Subcutaneous adipose tissue (tissue), 4 donors: ENCODE results near the gene SAMD4A. TPM values are rescaled to one million over a fixed set of nuclear protein-coding genes. Genes with fewer than 3 reads are reported as not detected.

Experiments used
- CTCF ChIP-seq: fragments of 450-650 bp; IDR thresholded peaks from one replicate; pipeline ENCODE4 v1.5.1; 2016; ENCODE audit warnings: low read depth, mild to moderate bottlenecking, control low read depth, antibody characterized with exemption, moderate library complexity
- total RNA-seq, 4 donors: library from RNA; depleted of rRNA; stranded (reverse); fragments of >200 nt; gene quantifications; one replicate each; pipeline ENCODE4 v1.1.0, GENCODE V29; 2016

The SAMD4A gene
- total RNA-seq, 4 donors from 2014 or later, result 30.0 to 65.9 (median 39.7) TPM

DNA sequence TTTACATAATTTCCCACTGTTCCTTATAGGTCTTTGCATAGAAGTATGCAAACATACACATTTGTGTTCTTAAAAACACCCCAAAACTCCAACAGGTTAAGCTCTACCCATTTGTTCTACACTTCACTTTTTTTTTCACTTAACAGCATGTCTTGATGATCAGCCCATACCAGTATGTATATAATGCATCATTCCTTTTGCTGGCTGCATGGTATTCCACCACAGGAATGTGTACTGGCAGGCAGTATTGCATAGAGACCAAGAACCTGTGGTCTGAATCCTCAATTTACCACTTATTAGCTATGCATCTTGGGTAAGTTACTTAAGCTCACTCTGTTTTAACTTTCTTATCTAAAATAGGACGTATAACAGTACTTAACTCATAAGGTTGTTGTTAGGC is 65.5 kb downstream of the SAMD4A start:
- TF ChIP-seq CTCF, result no peak

DNA sequence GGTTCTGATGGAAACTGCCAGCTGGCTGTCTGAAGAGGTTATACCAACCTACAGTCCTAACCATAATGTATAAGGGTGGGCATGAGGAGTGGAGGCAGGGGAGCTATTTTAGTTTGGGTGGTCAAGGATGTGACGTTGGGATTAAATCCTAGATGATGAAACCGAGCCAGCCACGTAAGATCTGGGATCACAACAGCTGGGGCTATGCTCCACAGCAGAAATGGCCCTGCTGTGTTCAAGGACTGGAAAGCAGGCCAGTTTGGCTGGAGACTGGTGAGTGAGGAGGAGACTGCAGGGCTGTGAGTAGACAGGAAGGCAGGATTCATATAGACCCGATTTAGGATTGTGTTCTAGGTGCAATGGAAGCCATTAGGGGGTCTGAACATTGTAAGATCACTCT is 66.1 kb downstream of the SAMD4A start:
- no peak for TF ChIP-seq CTCF

DNA sequence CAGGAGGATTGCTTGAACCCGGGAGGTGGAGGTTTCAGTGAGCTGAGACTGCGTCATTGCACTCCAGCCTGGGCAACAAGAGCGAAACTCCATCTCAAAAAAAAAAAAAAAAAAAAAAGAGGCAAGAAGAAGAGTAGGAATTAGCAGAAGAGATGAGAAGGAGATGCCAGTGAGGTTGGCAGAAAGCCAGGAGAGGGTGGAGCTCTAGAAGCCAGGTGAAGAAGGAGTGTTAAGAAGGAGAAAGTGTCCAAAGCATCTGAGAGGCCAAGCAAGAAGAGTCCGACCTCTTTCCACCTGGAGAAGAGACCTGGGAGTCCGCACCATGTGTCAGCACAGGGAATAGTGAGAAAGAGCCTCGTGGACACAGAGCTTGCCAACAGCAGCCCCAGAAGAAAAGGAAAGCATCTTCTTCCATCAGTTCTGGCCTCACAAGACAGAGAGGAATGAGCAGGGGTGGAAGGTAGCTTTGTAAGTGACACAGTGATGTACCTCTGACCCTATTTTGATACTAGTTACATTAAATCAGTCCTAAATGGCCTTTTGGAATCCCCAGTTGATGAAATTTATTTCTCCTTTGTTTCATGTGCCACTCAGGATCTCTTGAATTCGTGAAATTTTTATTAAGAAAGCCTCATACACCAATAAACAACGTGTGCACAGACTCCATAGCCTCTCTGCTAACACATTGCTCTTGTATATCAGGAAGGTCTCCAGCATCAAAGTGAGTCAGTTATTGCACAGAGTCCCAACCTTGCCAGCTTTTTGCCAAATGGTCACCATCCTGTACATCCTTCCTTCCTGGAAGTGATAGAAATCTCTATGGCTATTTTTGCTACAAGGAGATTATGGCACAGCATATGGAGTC is 70.6 kb downstream of the SAMD4A start:
- TF ChIP-seq CTCF, result no peak

GRCh38 chr14:54638135-54638446 is 71.2 kb downstream of the SAMD4A start:
- no peak for TF ChIP-seq CTCF

DNA sequence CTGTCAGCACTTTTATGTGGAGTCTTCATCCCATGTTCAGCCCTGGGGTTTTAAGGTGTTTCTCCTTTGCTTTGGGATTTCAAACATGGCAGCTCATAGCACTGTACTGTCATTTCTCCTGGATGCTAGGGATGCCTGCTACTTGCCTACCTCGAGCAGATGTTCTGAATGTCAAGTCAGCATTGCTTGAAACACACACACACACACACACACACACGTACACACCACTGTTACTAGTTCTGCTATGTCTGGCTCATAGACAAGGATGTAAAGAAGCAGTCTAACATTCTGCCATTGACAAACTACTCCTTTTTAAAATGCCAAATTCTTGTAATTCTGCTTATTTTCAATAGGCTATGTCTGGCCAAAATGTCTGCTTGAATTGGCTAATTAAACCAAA is 72.7 kb downstream of the SAMD4A start:
- TF ChIP-seq CTCF, result no peak

DNA sequence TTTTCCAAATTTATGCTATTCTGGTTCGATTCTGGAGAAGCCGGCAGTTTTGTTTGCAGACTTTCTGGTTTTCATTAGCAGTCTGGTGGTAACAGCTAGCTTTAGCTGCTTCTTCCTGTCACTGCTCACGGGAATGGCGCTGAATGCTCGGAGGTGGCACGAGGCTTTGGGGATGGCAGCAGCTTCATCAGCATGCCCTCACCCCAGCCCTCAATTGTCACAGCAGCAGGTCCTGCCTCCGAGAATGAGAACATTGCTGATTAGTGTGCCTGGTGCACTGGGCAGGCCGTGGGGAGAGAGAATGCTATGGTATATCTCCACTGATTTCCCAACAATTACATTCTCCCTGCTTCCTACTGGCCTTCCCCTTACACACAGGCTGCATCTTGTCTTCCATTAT is 73.6 kb downstream of the SAMD4A start:
- no peak for TF ChIP-seq CTCF

DNA sequence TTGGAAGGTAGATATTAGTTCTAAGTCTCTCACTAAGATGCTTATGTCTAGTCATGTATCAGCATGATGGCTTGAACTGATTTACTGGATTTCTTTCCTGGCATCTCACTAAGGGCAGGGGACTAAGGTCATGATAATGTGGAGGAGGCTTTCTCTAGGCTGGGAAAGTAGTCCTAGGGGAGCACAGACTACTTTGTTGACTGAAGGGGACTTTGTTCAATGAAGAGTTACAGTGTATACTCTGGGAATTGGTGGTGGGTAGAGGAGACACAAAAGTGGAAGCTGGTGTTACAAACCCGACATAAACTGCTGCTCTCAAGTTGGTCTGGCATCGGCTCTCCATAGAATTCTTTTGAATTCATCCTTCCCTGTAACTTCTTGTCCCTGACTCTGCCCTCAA is 75.2 kb downstream of the SAMD4A start:
- TF ChIP-seq CTCF, result no peak
